ENCODE measurements around the gene SPACA1. TPM values are rescaled to one million over a fixed set of nuclear protein-coding genes. Genes with fewer than 3 reads are reported as not detected.

Gene SPACA1
- polyA plus RNA-seq, 2 of the 4 experiments (the other 2 are of a cell fraction): not detected

GRCh38 chr6:88115307-88115706 lies 67.7 kb downstream of the SPACA1 start:
- Histone ChIP-seq H3K4me3 (no peak overlapping the region), H3K9me3 (no peaks in the 10 kb centered on the region), H3K27ac (no peak overlapping the region), H3K4me1 (no peaks in the 10 kb centered on the region), H3K4me2 (no peak overlapping the region)
- POLR2A ChIA-PET: no interaction called here
- no peak for ATAC-seq
- WGBS (ENCODE audit: missing lambda C conversion rate): 19% methylated on average over 2 of the region's 2 CpGs
- CTCF ChIA-PET: no interaction called here
- no peak for FAIRE-seq
- DNase-seq (ENCODE audit: low read depth in 1 of 2, low spot score in 1 of 2): no peak
- TF ChIP-seq SREBF2 (IDR thresholded peaks at IDR 0.05) (no peak), ATOH8 (CRISPR knock-in tag; IDR thresholded peaks at IDR 0.05; ENCODE audit: low read depth) (no peak), TFCP2L1 (CRISPR knock-in tag; IDR thresholded peaks at IDR 0.05) (no peak), NPAS2 (CRISPR knock-in tag; IDR thresholded peaks at IDR 0.05; ENCODE audit: borderline replicate concordance) (no peak), CHD2 (IDR thresholded peaks at IDR 0.05; ENCODE audit: low read length, partially characterized antibody) (no peak), KDM5A (IDR thresholded peaks at IDR 0.05) (no peak)

GRCh38 chr6:88116276-88116675 lies 68.6 kb downstream of the SPACA1 start:
- TF ChIP-seq TFCP2L1 (CRISPR knock-in tag; IDR thresholded peaks at IDR 0.05) (no peak), POLR2AphosphoS2 (conservative IDR thresholded peaks at IDR 0.05; ENCODE audit: low read length) (no peak), CTCF (IDR thresholded peaks at IDR 0.05) (no peak)
- ChIA-PET POLR2A (no interaction called here), CTCF (no interaction called here)
- Histone ChIP-seq H3K4me1 (no peaks in the 10 kb centered on the region), H3K4me2 (no peak overlapping the region), H3K4me3 (no peak overlapping the region), H3K27ac (no peak overlapping the region), H3K9me3 (no peaks in the 10 kb centered on the region)
- ATAC-seq (no peak), DNase-seq (ENCODE audit: low read depth in 1 of 2, low spot score in 1 of 2) (no peak), FAIRE-seq (no peak)
- 13% methylated on average over 3 of the region's 3 CpGs for WGBS (ENCODE audit: missing lambda C conversion rate)

Other genes with a start within 250 kb of the SPACA1 start
- gene CNR1, start 118.5 kb downstream of the SPACA1 start, polyA plus RNA-seq (2011; rRNA removed): 0.05 and 0.06 TPM in 2 replicates
- 0.72 to 0.79 TPM (median 0.79 TPM) in 3 replicates for gene CNR1, start 118.5 kb downstream of the SPACA1 start, polyA plus RNA-seq (2017; fragmentation: RNase III; extraction: RNeasy Plus Mini Kit Qiagen cat#74134 plus additional on column Dnase treatment)

Measured in A549 (cell line).